GM18951 (cell line): Measurements from ENCODE around the gene GON7.

Experiments
- POLR2A ChIP-seq: IDR thresholded peaks from 4 replicates; pipeline ENCODE4 v1.6.1; 2011; ENCODE audit warnings: mild to moderate bottlenecking; ENCODE audit not compliant: insufficient read length, insufficient read depth; ENCODE audit errors: extremely low read depth
- in situ Hi-C: fragments of 300-500 bp; cut with MboI; formaldehyde crosslinking; loops from one replicate; pipeline ENCODE4 v1.12.0; 2022; ENCODE audit warnings: low sequenced_read_pairs, mixed read lengths, inconsistent platforms; ENCODE audit not compliant: unreplicated experiment

Gene GON7

GRCh38 chr14:93220509-93220908, 13.6 kb upstream of the GON7 start:
- no peak for TF ChIP-seq POLR2A
- in situ Hi-C loops = no loop called here

GRCh38 chr14:93219103-93219726, 12.3 kb upstream of the GON7 start:
- in situ Hi-C loops = no loop called here
- TF ChIP-seq POLR2A = no peak

GRCh38 chr14:93214598-93214997, 7.7 kb upstream of the GON7 start:
- in situ Hi-C loops = no loop called here

GRCh38 chr14:93212432-93212831, 5.6 kb upstream of the GON7 start:
- in situ Hi-C loops = no loop called here
- no peak for TF ChIP-seq POLR2A

More at GRCh38 chr14:93214598-93214997, 7.7 kb upstream of the GON7 start:
- TF ChIP-seq POLR2A = no peak

- no peak for TF ChIP-seq POLR2A
- in situ Hi-C loops = no loop called here
These were observed 823 bp upstream of the GON7 start for GRCh38 chr14:93207468-93208308.

GRCh38 chr14:93201155-93201704, 5.6 kb downstream of the GON7 start:
- in situ Hi-C loops = no loop called here
- TF ChIP-seq POLR2A = no peak

GRCh38 chr14:93200553-93200952, 6.3 kb downstream of the GON7 start:
- TF ChIP-seq POLR2A = no peak
- in situ Hi-C loops = no loop called here

GRCh38 chr14:93199031-93199430, 7.8 kb downstream of the GON7 start:
- no peak for TF ChIP-seq POLR2A
- in situ Hi-C loops = no loop called here

- in situ Hi-C loops = no loop called here
- no peak for TF ChIP-seq POLR2A
These were observed 11.4 kb downstream of the GON7 start for GRCh38 chr14:93195316-93195999.

- TF ChIP-seq POLR2A = no peak
- in situ Hi-C loops = no loop called here
These were observed 19.9 kb downstream of the GON7 start for GRCh38 chr14:93186956-93187355.

- in situ Hi-C loops = no loop called here
- TF ChIP-seq POLR2A = no peak
These were observed 20.4 kb downstream of the GON7 start for GRCh38 chr14:93186466-93186865.

GRCh38 chr14:93185349-93185720, 21.5 kb downstream of the GON7 start:
- in situ Hi-C loops = no loop called here
- no peak for TF ChIP-seq POLR2A
